SK-MEL-5 (cell line): ENCODE measurements around the gene LINC00632. TPM values are rescaled to one million over a fixed set of nuclear protein-coding genes. Genes with fewer than 3 reads are reported as not detected.

ENCODE experiments used
- total RNA-seq: library from RNA; depleted of rRNA; stranded (reverse); fragments of >200 nt; shearing (Covaris generic); gene quantifications from 2 replicates; pipeline ENCODE4 v1.2.3, GENCODE V29; 2014; rRNA removed

LINC00632 gene
- total RNA-seq, 1 experiment from 2014 or later, result 3.1 TPM

Other genes starting within 250 kb of the LINC00632 start
- gene SOX3, start 204.7 kb upstream of the LINC00632 start, total RNA-seq, result not detected in 2 replicates